SJCRH30 (cell line): Measurements from ENCODE around the gene DNAJB6. TPM values are rescaled to one million over a fixed set of nuclear protein-coding genes. Genes with fewer than 3 reads are reported as not detected.
A peak's percentile ranks its signal among the peaks of the same experiment; 100 is the strongest.

Source experiments
- DNase-seq, 2 experiments: peaks; one replicate each; pipeline ENCODE4 v3.0.0-alpha.2; 2015 to 2020
- H3K27ac ChIP-seq: fragments of 250-450 bp; sonication (Bioruptor Pico); 2 replicates; pipeline ENCODE4 v1.5.1; 2020; ENCODE audit warnings: mild to moderate bottlenecking, moderate library complexity
- H3K27me3 ChIP-seq: fragments of 250-450 bp; sonication (Bioruptor Pico); 2 replicates; pipeline ENCODE4 v1.5.1; 2020; ENCODE audit warnings: mild to moderate bottlenecking, moderate library complexity
- H3K36me3 ChIP-seq: fragments of 250-450 bp; sonication (Bioruptor Pico); 2 replicates; pipeline ENCODE4 v1.5.1; 2020; ENCODE audit warnings: mild to moderate bottlenecking, moderate library complexity
- H3K4me1 ChIP-seq: fragments of 250-450 bp; sonication (Bioruptor Pico); 2 replicates; pipeline ENCODE4 v1.5.1; 2020; ENCODE audit warnings: mild to moderate bottlenecking, moderate library complexity
- H3K4me3 ChIP-seq: fragments of 250-450 bp; sonication (Bioruptor Pico); 2 replicates; pipeline ENCODE4 v1.5.1; 2020; ENCODE audit warnings: mild to moderate bottlenecking, moderate library complexity
- H3K9me3 ChIP-seq: fragments of 250-450 bp; sonication (Bioruptor Pico); replicated peaks from 2 replicates; pipeline ENCODE4 v1.5.1; 2020; ENCODE audit warnings: mild to moderate bottlenecking, moderate library complexity
- total RNA-seq: library from RNA; depleted of rRNA; stranded (reverse); fragments of >200 nt; shearing (Covaris generic); gene quantifications from 2 replicates; pipeline ENCODE4 v1.2.3, GENCODE V29; 2014

The DNAJB6 gene
- total RNA-seq, 1 experiment from 2014 or later: 121 TPM

DNA sequence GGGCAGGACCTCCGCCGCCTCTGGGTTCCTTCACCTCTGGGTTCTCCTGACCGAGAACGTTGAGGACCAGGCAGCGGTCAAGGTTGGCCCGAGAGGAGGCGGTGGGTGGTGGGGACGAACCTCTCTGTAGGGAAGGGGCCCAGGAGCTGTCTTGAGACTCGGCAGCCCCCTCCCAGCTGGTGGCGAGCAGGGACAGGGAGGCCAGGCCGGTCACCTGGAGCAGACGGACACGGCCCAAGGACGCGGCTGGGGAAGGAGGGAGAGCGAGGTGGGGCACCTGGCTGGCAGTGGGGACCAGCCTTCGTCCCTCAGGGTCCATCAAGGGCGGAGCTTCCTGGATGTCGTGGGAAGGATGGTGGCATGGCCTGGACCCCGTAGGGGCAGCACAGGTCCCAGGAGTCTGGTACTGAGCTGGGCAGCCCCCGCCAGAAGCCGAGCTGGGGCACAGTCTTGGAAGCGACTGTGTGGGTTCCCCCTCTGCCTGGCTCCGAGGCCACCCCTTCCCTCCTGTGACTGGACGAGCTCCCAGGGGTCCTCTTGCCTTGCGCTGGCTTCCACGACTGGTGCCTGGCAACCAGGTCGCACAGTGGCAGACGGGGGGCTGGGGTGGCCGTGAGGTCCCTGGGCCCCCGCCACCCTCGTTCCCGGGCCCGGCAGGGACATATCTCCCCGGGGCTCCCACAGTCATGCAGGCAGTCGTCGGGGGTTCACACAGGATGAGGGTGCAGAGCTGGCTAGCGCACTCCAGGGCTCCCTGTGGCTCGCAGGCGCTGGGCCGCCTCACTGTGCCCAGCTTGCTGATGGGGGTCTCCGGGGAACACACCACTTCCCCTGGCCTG is 89.9 kb downstream of the DNAJB6 start:
- H3K4me3 ChIP-seq: no peak overlapping the region
- no peak overlapping the region for H3K27ac ChIP-seq
- H3K9me3 ChIP-seq: no peaks in the 10 kb centered on the region
- DNase-seq: no peak
- H3K36me3 ChIP-seq: no peaks in the 10 kb centered on the region
- H3K4me1 ChIP-seq: peaks cover 12% of the 10 kb centered on the region
- no peaks in the 10 kb centered on the region for H3K27me3 ChIP-seq

- no peaks in the 10 kb centered on the region for H3K27me3 ChIP-seq
- no peaks in the 10 kb centered on the region for H3K36me3 ChIP-seq
- peaks cover 16% of the 10 kb centered on the region for H3K4me1 ChIP-seq
- no peak overlapping the region for H3K4me3 ChIP-seq
- no peaks in the 10 kb centered on the region for H3K9me3 ChIP-seq
- no peak for DNase-seq
- H3K27ac ChIP-seq: no peak overlapping the region
Observed at GRCh38 chr7:157427811-157428553, 91.2 kb downstream of the DNAJB6 start.

DNA sequence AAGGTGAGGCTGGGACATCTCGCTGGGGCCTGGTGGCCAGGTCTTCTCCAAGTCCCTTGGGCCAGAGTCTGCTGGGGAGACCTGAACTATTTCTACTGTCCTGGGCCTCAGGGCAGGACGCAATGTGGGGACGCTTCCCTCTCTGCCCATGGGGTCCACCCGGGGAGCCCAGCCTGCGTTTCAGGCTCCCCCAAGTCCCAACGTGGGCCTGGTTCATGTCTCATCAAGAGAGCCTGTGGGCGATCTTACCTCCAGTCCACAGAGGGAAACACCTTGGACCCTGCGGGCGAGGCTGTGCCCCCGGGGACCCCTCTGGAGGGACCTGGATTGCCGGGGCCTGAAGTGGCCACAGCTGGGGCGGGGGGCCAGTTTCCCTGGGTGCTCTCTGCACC is 91.7 kb downstream of the DNAJB6 start:
- Histone ChIP-seq H3K9me3 (no peaks in the 10 kb centered on the region), H3K36me3 (no peaks in the 10 kb centered on the region), H3K27ac (peak overlapping the region; percentile 33), H3K27me3 (no peaks in the 10 kb centered on the region), H3K4me1 (peaks cover 16% of the 10 kb centered on the region), H3K4me3 (no peak overlapping the region)
- DNase-seq: no peak

- Histone ChIP-seq H3K27ac (peak overlapping the region; percentile 33), H3K4me1 (peaks cover 16% of the 10 kb centered on the region), H3K9me3 (no peaks in the 10 kb centered on the region), H3K36me3 (no peaks in the 10 kb centered on the region), H3K27me3 (no peaks in the 10 kb centered on the region), H3K4me3 (no peak overlapping the region)
- DNase-seq: peak; percentile 61 to 76
Observed at GRCh38 chr7:157429001-157429679, 92.3 kb downstream of the DNAJB6 start.

- H3K36me3 ChIP-seq: no peaks in the 10 kb centered on the region
- no peak overlapping the region for H3K4me3 ChIP-seq
- no peaks in the 10 kb centered on the region for H3K9me3 ChIP-seq
- peak in 1 of 2 experiments; percentile 2 for DNase-seq
- H3K27me3 ChIP-seq: no peaks in the 10 kb centered on the region
- peaks cover 16% of the 10 kb centered on the region for H3K4me1 ChIP-seq
- no peak overlapping the region for H3K27ac ChIP-seq
Observed at GRCh38 chr7:157429680-157430224, 92.9 kb downstream of the DNAJB6 start.

GRCh38 chr7:157430721-157431120 is 93.9 kb downstream of the DNAJB6 start:
- DNase-seq: no peak
- no peak overlapping the region for H3K27ac ChIP-seq
- no peak overlapping the region for H3K4me3 ChIP-seq
- H3K36me3 ChIP-seq: no peaks in the 10 kb centered on the region
- peaks cover 16% of the 10 kb centered on the region for H3K4me1 ChIP-seq
- no peaks in the 10 kb centered on the region for H3K27me3 ChIP-seq
- no peaks in the 10 kb centered on the region for H3K9me3 ChIP-seq

DNA sequence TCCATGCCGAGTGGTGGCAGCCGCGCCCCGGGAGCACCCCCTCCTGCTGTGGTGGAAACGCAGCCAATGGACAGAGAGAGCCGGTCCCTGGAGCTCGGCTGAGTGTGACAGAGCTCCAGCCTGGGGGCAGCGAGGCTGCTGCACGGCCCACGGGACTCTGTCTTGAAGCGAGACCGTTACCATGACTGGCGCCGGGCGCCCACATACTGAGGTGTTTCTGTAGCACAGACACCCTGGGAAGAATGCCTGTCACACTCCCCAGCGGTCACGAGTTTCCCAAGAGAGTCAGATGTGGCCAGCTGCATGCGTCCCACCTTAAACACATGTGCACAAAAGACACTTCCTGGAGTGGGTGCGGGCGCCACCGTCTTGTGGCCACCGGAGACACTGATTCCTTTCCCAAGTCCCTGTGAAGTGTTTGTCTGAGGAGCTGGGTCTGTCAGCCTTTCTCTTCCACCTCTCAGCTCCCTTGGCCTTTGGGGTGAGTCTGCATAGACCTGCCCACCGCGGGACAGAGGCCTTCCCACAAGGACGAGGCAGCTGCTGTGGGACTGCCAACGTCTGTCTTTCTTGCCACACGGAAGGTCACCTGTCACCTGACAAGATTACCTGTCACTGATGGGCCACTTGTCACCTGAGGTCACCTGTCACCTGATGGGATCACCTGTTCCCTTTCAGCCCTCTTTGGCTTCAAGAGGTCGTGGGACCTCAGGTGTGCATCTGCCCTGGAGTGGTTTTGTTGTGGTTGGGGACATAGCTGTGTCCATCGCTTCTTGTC is 94.6 kb downstream of the DNAJB6 start:
- DNase-seq: peak in 1 of 2 experiments; percentile 2
- peaks cover under 1% of the 10 kb centered on the region; the same call in 1 of the 2 replicates for H3K27me3 ChIP-seq
- H3K9me3 ChIP-seq: no peaks in the 10 kb centered on the region
- no peak overlapping the region for H3K4me3 ChIP-seq
- no peak overlapping the region for H3K27ac ChIP-seq
- H3K4me1 ChIP-seq: peaks cover 16% of the 10 kb centered on the region
- H3K36me3 ChIP-seq: no peaks in the 10 kb centered on the region

DNA sequence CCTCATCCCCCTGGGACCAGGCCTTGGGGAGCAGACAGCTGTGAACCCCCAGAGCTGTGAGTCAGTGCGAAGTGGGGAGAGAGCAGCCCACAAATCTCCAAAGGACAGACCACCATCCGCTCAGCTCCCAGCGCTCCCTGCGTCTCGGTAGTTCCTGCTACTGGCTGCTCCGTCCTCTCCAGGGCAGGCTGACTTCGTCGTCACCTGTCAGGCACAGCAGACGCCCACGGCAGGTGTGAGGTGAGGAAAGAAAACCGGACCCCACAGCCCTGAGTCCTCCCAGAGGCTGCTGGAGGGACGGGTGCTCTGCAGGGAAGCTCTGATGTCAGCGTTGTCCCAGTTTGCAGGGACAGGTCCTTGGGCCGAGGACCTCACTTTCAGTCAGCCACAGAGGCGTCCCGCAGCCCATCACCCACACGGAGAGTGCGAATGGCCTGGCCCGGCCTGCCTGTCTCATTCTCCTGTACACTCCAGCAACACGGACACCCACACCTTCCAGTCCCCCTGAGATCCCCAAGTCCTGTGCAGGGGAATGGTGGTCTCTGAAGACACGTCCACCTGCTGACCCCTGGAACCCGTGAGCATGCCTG is 95.2 kb downstream of the DNAJB6 start:
- Histone ChIP-seq H3K9me3 (no peaks in the 10 kb centered on the region), H3K4me1 (peaks cover 16% of the 10 kb centered on the region), H3K27me3 (peaks cover 4% of the 10 kb centered on the region; the same call in 1 of the 2 replicates), H3K36me3 (no peaks in the 10 kb centered on the region), H3K4me3 (peak overlapping the region; percentile 38), H3K27ac (no peak overlapping the region)
- peak in 1 of 2 experiments; percentile 29 for DNase-seq

GRCh38 chr7:157432541-157432956 is 95.7 kb downstream of the DNAJB6 start:
- H3K4me1 ChIP-seq: peaks cover 16% of the 10 kb centered on the region
- H3K4me3 ChIP-seq: peak overlapping the region; percentile 38
- no peak overlapping the region for H3K27ac ChIP-seq
- H3K9me3 ChIP-seq: no peaks in the 10 kb centered on the region
- peak; percentile 83 to 84 for DNase-seq
- H3K27me3 ChIP-seq: peaks cover 4% of the 10 kb centered on the region; the same call in 1 of the 2 replicates
- H3K36me3 ChIP-seq: no peaks in the 10 kb centered on the region

- peak; percentile 39 to 71 for DNase-seq
- Histone ChIP-seq H3K27ac (no peak overlapping the region), H3K9me3 (no peaks in the 10 kb centered on the region), H3K4me1 (peaks cover 16% of the 10 kb centered on the region), H3K36me3 (no peaks in the 10 kb centered on the region), H3K27me3 (peaks cover 4% of the 10 kb centered on the region; the same call in 1 of the 2 replicates), H3K4me3 (peak overlapping the region; percentile 38)
Observed at GRCh38 chr7:157432957-157433576, 96.3 kb downstream of the DNAJB6 start.

DNA sequence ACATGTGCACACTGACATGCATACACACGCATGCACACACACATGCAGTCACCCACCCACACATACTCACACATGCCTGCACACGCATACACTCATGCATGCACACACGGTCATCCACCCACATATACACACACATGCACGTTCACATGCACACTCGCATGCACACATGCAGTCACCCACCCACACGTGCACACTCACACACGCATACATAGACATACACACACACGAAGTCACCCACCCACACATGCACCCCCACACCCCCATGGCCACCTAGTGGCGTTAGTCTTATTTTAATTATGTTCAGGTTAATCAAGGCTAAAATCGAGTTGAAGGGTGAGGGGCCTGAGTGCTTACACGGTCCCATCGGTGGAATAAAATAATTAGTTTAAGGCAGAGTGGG is 96.8 kb downstream of the DNAJB6 start:
- Histone ChIP-seq H3K9me3 (no peaks in the 10 kb centered on the region), H3K36me3 (no peaks in the 10 kb centered on the region), H3K27ac (no peak overlapping the region), H3K27me3 (peaks cover 4% of the 10 kb centered on the region; the same call in 1 of the 2 replicates), H3K4me1 (peaks cover 15% of the 10 kb centered on the region), H3K4me3 (no peak overlapping the region)
- peak in 1 of 2 experiments; percentile 0 for DNase-seq

DNA sequence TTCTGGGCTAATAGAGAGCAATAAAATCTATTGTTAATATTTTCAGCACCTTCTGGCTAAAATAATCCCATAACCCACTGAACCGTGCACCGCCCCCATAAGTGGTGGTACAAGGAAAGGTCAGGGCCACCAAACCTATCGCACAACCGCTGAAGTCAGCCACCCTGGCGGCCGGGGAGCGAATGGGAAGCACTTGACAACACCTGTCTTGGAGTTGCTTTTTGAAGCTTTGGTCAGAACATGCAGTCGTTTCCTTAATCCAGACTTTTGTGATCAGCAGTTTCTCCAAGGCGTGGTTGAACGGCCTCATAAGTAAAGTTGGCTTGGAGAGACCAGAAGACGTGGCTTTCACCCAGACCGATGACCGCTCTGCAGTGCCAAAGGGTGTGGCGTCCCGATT is 97.4 kb downstream of the DNAJB6 start:
- DNase-seq: no peak
- no peaks in the 10 kb centered on the region for H3K36me3 ChIP-seq
- no peaks in the 10 kb centered on the region for H3K9me3 ChIP-seq

DNA sequence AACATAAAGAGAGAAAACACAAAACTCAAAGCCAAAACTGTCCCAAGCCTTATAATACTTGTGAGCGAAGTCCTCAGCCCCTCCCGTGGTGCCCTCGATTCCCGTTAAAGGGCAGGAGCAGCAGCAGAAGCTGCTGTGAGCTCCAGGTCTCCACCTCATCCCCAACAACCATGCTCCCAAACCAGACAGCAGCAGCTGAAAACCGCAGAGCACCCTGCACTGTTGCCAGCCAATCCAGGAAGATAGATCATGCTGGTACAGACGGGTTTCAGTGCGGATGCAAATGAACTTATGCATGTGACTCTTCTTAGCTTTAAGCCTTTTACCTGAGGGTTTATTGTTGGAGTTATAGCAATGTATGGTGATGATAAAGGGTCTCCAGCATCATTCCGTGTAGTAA is 97.9 kb downstream of the DNAJB6 start:
- DNase-seq: peak in 1 of 2 experiments; percentile 19

More for the DNA sequence above, 97.4 kb downstream of the DNAJB6 start:
- Histone ChIP-seq H3K27ac (no peak overlapping the region), H3K4me3 (no peak overlapping the region), H3K27me3 (peaks cover 4% of the 10 kb centered on the region; the same call in 1 of the 2 replicates), H3K4me1 (peaks cover 9% of the 10 kb centered on the region; the same call in 1 of the 2 replicates)

More for the DNA sequence above, 97.9 kb downstream of the DNAJB6 start:
- Histone ChIP-seq H3K4me3 (no peak overlapping the region), H3K36me3 (no peaks in the 10 kb centered on the region), H3K9me3 (no peaks in the 10 kb centered on the region), H3K27me3 (peaks cover 4% of the 10 kb centered on the region; the same call in 1 of the 2 replicates), H3K27ac (no peak overlapping the region), H3K4me1 (0 out of 2 replicates have a peak, but pooled peaks cover 6% of the 10 kb centered on the region)
